GM18520 (cell line): ENCODE measurements around the gene SPA17.

Experiments
- ATAC-seq: cut with Tn5 transposase; IDR thresholded peaks from one replicate; pipeline ENCODE4 v1.9.1; 2021; ENCODE audit not compliant: unreplicated experiment

The SPA17 gene

GRCh38 chr11:124661553-124661952, 12.2 kb upstream of the SPA17 start:
- no peak for ATAC-seq

GRCh38 chr11:124662106-124662505, 11.6 kb upstream of the SPA17 start:
- ATAC-seq = no peak

DNA sequence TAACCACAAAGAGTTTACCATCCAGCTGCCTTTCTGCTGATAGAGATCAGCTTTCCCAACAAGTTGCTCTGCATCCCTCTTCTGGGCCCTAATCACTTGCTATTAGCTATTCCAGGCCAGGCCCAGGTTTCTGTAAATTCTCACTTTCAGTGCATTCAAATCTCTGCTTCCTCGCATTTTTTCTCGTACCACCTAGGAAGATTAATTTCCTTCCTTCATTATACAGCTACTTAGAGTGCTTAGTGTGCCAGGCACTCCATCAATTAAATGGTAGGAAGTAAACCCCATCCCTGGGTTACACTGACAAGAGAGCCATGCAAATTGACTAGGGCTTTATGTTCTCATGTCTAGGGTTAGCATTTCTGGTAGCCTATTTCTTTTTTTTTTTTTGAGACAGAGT, 9.8 kb upstream of the SPA17 start:
- no peak for ATAC-seq

DNA sequence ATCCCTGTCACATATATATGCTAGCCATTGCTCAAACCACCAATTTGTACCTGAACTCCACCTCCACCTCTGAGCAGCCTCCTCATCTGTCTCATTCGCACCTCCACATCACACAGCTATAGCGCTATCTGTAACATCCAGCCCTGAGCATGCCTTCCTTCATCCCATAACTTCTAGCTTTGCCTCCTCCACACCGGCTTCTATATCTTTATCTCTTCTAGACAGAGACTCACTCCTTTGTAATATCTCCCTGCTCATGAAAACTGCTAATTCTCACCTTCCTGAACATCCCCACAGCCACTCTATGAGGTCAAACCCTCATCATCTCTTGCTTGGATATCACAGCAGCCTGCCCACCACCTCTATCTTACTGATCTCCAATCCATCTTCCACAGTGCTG, 6.1 kb upstream of the SPA17 start:
- ATAC-seq = no peak

- ATAC-seq = peak; percentile 32
Measured at GRCh38 chr11:124669193-124669592, 4.5 kb upstream of the SPA17 start.

GRCh38 chr11:124670732-124671131, 3.0 kb upstream of the SPA17 start:
- no peak for ATAC-seq

GRCh38 chr11:124672536-124673215, 1.0 kb upstream of the SPA17 start:
- ATAC-seq = no peak

DNA sequence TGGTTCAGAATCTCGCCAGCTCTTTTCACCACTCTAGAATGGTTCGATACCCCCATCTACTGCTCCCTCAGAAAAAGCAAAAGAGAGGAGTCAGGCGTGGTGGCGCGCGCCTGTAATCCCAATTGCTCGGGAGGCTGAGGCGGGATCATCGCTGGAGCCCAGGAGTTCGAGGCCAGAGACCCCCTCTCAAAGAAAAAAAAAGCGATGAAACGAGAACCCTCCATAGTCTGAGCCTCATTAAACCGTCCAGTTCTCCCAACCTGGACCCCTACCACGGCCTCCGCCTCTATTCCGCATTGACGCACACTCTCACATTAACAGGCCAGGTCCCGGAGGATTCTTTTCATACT, 439 bp downstream of the SPA17 start:
- ATAC-seq = no peak

GRCh38 chr11:124674571-124674970, 867 bp downstream of the SPA17 start:
- ATAC-seq = no peak

- ATAC-seq = no peak
Measured at GRCh38 chr11:124676386-124676785, 2.7 kb downstream of the SPA17 start.

DNA sequence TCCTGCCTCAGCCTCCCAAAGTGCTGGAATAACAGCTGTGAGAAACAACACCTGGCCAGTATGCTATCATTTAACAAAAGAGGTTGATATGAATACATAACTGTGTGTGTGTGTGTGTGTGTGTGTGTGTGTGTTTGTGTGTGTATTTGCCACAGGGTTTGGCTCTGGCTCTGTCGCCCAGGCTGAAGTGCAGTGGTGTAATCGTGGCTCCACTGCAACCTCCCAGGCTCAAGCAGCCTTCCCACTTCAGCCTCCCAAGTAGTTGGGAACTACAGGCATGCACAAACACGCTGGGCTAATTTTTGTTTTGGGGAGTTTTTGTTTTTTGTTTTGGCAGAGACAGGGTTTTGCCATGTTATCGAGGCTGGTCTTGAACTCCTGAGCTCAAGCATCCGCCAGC, 4.7 kb downstream of the SPA17 start:
- no peak for ATAC-seq

DNA sequence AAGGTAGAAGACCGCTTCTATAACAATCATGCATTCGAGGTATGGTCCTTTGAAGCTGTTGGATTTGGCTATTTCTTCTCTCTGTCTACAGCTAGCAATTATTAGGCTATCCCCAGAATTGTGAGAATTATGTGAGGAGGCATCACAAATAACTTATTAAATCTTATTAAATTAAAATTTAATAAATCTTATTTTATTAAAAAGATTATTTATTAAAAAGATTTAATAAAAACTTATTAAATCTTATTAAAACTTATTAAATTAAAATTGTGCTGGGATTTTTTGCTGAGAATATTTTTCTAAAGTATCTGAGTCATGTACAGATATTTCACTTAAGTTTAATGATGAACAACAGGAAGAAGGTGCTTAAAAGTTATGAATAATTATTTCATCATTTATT, 7.7 kb downstream of the SPA17 start:
- no peak for ATAC-seq

GRCh38 chr11:124682443-124682842, 8.7 kb downstream of the SPA17 start:
- ATAC-seq = no peak

DNA sequence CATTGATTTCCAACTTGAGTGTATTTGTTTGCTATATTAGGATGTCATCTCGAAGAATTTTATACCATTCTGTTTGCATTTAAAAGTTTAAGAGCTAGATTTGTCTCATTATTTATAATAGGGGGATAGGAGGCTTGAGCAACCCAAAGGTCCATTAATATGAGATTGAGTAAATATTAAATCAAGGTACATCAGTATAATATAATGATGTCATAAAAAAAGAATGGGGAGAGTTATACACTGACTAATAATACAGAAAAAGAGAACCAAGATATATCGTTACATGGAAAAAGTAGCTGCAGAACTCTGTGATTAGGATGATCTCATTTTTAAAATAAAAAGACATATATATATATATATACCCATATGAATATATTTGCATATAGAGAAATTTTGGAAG, 19.4 kb downstream of the SPA17 start:
- ATAC-seq = no peak

DNA sequence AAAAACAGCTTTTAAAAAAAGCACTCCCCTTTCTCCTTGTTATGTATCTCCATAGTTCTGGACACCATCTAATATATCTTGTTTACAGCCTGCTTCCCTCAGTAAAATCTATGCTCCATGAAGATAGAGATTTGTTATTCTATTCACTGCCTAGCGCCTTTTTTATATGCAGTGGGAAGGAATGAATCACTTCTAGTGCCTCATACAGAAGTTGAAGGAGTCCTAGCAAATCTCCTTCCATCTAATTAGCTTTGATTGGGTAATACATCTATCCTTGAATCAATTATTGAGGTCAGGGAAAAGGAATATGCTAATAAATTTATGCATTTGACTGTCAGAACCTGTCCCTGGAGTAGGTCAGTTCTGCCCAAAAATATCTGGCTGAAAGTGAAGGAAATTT, 25.8 kb downstream of the SPA17 start:
- ATAC-seq = no peak

DNA sequence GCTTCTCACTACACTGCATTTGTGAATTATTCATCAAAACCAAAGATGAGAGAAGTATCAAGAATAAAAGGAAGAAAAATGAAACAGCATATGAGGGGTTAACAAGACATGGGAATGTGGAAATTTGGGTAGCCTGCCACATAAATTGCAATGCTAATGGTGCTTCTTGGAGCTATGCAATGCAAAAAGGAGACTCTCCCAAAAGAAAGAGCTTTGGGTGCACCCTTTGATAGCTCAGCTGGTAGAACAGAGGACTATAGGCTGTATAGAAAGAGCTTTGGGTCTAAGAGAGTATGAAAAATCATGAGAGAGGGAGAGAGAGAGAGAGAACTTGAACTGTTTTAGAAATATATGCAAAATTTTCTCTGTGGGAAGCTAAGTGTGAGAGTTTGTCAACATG, 26.3 kb downstream of the SPA17 start:
- ATAC-seq = no peak

DNA sequence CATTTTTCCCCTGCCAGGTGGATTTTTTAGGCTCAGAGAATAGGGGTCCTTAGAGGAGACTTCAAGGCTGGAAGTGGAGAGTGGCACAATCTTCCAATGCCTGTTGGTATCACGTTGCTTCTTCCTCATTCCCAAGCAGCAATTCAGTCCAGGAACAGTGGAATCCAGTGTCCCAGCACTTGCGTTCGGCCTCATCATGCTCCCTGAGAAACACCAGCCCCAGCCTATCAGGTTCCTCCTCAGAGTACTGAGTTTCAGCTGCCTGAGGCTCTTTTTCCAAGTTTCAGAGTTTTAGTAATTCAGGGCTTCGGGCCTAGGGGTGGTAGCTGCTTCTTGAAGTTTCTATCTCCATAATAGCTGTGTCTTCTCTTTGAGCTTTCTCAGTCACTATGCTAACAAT, 34.1 kb downstream of the SPA17 start:
- no peak for ATAC-seq

DNA sequence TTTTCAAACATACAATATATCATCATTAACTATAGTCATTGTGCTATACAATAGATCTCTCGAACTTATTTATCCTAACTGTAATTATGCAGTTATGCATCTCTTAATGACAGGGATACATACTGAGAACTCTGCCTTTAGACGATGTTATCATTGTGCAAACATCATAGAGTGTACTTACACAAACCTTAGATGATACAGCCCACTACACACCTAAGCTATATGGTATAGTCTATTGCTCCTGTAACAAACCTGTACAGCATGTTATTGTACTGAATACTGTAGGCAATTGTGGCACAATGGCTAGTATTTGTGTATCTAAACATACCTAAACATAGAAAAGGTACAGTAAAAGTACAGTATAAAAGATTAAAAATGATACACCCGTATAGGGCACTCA, 38.7 kb downstream of the SPA17 start:
- no peak for ATAC-seq

- no peak for ATAC-seq
Measured at GRCh38 chr11:124716591-124716990, 42.9 kb downstream of the SPA17 start.

GRCh38 chr11:124717421-124717785, 43.7 kb downstream of the SPA17 start:
- ATAC-seq = no peak

DNA sequence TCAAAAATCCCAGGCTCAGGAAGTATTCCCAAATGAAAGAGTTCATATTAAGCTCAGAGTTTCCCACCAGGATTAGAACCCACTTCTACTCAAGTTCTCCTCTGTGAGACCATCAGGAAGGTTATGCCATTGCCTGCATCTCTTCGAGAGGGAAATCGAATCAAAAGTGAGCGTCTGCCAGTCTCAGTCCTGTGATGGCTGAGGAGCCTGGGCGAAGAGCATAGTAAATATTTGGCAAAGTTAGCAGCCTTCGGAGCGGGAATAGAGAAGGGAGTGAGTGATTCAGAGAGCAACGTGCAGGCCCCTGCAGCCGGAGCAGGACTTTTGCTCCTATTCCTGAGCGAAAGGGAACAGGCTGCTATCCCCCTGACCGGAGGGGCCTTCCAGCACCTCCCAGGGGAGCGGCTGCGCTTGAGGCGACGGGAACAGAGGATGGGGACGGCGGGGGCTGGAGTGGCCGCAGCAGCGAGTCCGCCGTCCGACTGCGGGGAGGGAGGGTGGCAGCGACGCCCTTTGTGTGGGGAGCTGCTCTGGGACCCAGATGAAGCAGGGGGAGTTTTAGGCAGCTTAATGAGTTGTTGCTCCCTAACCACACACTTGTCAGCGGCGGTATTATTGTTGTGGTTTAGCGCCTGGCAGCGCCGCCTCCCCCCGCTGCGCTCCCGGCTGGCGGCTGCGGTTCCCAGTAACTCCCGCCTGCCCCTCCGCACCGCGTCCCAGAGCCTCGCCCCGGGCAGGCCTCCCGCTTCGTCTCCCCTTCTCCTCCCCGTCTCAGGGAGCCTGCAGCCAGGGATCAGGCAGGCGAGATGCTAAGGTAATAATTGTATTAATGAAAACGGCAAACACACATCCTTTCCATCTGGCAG, 44.3 kb downstream of the SPA17 start:
- no peak for ATAC-seq

DNA sequence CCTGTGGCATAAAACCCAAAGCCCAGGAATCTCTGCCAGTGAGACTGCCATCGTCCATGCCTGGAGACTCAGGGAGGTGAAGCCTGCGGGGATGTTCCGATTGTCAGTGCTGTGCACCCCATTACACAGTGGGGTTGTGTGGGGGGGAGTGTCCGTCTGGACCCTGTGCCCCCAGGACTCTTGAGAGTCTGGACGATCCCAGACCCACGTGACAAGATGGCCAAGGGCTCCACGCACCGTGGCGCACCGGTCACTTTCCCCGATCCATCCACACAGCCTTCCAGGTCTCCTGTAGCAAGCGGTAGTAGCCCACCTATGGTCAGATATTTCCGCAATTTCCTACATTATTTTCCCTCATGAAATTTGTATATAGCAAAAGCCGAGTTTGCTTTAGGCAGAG, 45.1 kb downstream of the SPA17 start:
- no peak for ATAC-seq

- no peak for ATAC-seq
Measured at GRCh38 chr11:124719534-124719933, 45.8 kb downstream of the SPA17 start.
